Chondrocyte (in vitro differentiated cells): Measurements from ENCODE around the gene EHMT1. TPM values are rescaled to one million over a fixed set of nuclear protein-coding genes. Genes with fewer than 3 reads are reported as not detected.

Source experiments
- DNase-seq: peaks from one replicate; pipeline ENCODE4 v3.0.0; 2021; ENCODE audit warnings: mixed read lengths, low spot score
- H3K27ac Mint-ChIP-seq: one replicate; pipeline ENCODE4 v1.8.0; 2021; ENCODE audit warnings: mild to moderate bottlenecking, moderate library complexity, mixed read lengths; ENCODE audit not compliant: unreplicated experiment
- H3K27me3 Mint-ChIP-seq: 2 replicates; pipeline ENCODE4 v1.8.0; 2021; ENCODE audit warnings: low read depth, mixed read lengths
- H3K36me3 Mint-ChIP-seq: 2 replicates; pipeline ENCODE4 v1.8.0; 2021; ENCODE audit warnings: low read depth, mixed read lengths
- H3K4me1 Mint-ChIP-seq: 2 replicates; pipeline ENCODE4 v1.8.0; 2021; ENCODE audit warnings: low read depth, mild to moderate bottlenecking, mixed read lengths
- H3K4me3 Mint-ChIP-seq: one replicate; pipeline ENCODE4 v1.8.0; 2021; ENCODE audit warnings: mild to moderate bottlenecking, moderate library complexity, mixed read lengths; ENCODE audit not compliant: unreplicated experiment
- H3K9me3 Mint-ChIP-seq: 2 replicates; pipeline ENCODE4 v1.8.0; 2021; ENCODE audit warnings: low read depth, mixed read lengths
- CTCF ChIP-seq: fragments of 200-600 bp; sonication (generic); IDR thresholded peaks from 2 replicates; pipeline ENCODE4 v1.5.0; 2021; ENCODE audit warnings: antibody characterized with exemption, mild to moderate bottlenecking, moderate library complexity
- total RNA-seq: library from RNA; stranded (reverse); gene quantifications from 3 replicates; pipeline ENCODE4 v1.2.1, GENCODE V29; 2021

The EHMT1 gene
- total RNA-seq, 1 donor from 2014 or later = 61.0 TPM

- Mint-ChIP-seq H3K36me3 (peaks cover 1% of the 10 kb centered on the region), H3K4me3 (no peak overlapping the region), H3K9me3 (no peaks in the 10 kb centered on the region), H3K27ac (no peak overlapping the region), H3K4me1 (peaks cover 28% of the 10 kb centered on the region), H3K27me3 (no peaks in the 10 kb centered on the region)
- DNase-seq = peak; percentile 14
- TF ChIP-seq CTCF = no peak
Observed at GRCh38 chr9:137679695-137680305, 61.0 kb downstream of the EHMT1 start.

GRCh38 chr9:137680444-137681358 is 61.9 kb downstream of the EHMT1 start:
- no peak for TF ChIP-seq CTCF
- Mint-ChIP-seq H3K27ac (no peak overlapping the region), H3K4me3 (no peak overlapping the region), H3K36me3 (peaks cover 1% of the 10 kb centered on the region), H3K4me1 (peaks cover 28% of the 10 kb centered on the region), H3K27me3 (no peaks in the 10 kb centered on the region), H3K9me3 (no peaks in the 10 kb centered on the region)
- DNase-seq = peak; percentile 81

- no peak for TF ChIP-seq CTCF
- H3K9me3 Mint-ChIP-seq = no peaks in the 10 kb centered on the region
- peaks cover 1% of the 10 kb centered on the region for H3K36me3 Mint-ChIP-seq
- DNase-seq = peak; percentile 59
- no peak overlapping the region for H3K27ac Mint-ChIP-seq
- H3K27me3 Mint-ChIP-seq = no peaks in the 10 kb centered on the region
- H3K4me1 Mint-ChIP-seq = peaks cover 38% of the 10 kb centered on the region
- H3K4me3 Mint-ChIP-seq = no peak overlapping the region
Observed at GRCh38 chr9:137682428-137683105, 63.8 kb downstream of the EHMT1 start.

GRCh38 chr9:137683262-137683864 is 64.6 kb downstream of the EHMT1 start:
- peaks cover under 1% of the 10 kb centered on the region for H3K36me3 Mint-ChIP-seq
- TF ChIP-seq CTCF = no peak
- no peaks in the 10 kb centered on the region for H3K9me3 Mint-ChIP-seq
- H3K27ac Mint-ChIP-seq = no peak overlapping the region
- H3K4me1 Mint-ChIP-seq = peaks cover 38% of the 10 kb centered on the region
- DNase-seq = no peak
- no peak overlapping the region for H3K4me3 Mint-ChIP-seq
- no peaks in the 10 kb centered on the region for H3K27me3 Mint-ChIP-seq
